HG03066 (cell line): Measurements from ENCODE around the gene HNRNPUL1.
"Not testable (repeated sequence)": the region's sequence is repeated elsewhere in the genome, so short reads cannot be mapped to it uniquely, and the experiment has no call there.

Experiments
- ATAC-seq: cut with Tn5 transposase; IDR thresholded peaks from one replicate; pipeline ENCODE4 v1.9.1; 2021; ENCODE audit warnings: low read depth; ENCODE audit not compliant: unreplicated experiment

Gene HNRNPUL1

GRCh38 chr19:41273076-41273475 is 8.9 kb downstream of the HNRNPUL1 start:
- ATAC-seq: no peak

DNA sequence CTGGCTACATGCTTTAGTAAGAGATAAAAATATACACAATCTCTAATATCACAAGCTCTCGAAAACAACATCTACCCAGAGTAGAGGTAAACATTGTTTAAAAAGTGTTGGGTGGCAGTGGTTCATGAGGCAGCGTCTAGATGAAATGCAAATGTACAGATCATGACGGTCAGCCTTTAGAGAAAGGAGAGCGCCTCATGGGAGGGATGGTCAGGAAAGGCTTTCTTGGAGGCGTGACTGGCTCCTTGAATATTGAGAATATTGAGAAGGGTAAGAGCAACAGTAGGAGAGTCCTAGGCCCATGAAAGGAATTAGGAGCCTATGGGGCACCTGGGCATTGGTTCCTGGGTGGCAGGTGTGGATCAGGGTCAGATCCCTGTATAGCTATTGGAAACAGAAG is 10.6 kb downstream of the HNRNPUL1 start:
- no peak for ATAC-seq

- ATAC-seq: no peak
These were observed 12.1 kb downstream of the HNRNPUL1 start for GRCh38 chr19:41276231-41276630.

DNA sequence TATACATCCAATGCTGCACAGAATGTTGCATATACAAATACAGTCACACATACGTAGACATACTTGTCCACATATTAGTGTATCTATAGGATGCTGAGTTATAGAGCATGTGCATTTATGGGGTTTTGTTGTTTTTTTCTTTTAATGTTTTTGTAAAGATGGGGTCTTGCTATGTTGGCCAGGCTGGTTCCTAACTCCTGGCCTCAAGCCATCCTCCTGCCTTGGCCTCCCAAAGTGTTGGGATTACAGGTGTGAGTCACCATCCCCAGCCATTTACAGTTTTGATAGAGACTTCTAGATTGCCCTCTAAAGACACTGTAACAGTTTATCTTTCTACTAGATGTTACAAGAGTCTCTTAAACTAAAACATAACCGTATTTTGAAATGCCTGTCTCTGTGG is 14.3 kb downstream of the HNRNPUL1 start:
- no peak for ATAC-seq

- no peak for ATAC-seq
These were observed 24.7 kb downstream of the HNRNPUL1 start for GRCh38 chr19:41288673-41289530.

DNA sequence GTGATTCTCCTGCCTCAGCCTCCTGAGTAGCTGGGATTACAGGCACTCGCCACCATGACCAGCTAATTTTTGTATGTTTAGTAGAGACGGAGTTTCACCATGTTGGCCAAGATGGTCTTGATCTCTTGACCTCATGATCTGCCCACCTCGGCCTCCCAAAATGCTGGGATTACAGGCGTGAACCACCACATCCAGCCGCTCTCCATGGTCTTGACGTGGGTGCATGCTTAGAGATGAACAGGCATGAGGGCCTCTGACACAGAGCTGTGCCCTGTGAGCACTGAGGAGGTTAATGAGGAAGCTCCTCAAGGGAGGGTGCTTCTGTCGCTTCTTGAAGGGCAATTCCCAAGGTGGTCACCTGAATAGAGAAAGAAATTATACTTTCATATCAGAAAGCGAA is 25.6 kb downstream of the HNRNPUL1 start:
- ATAC-seq: not testable (repeated sequence)

- ATAC-seq: no peak
These were observed 30.2 kb downstream of the HNRNPUL1 start for GRCh38 chr19:41294393-41294792.

DNA sequence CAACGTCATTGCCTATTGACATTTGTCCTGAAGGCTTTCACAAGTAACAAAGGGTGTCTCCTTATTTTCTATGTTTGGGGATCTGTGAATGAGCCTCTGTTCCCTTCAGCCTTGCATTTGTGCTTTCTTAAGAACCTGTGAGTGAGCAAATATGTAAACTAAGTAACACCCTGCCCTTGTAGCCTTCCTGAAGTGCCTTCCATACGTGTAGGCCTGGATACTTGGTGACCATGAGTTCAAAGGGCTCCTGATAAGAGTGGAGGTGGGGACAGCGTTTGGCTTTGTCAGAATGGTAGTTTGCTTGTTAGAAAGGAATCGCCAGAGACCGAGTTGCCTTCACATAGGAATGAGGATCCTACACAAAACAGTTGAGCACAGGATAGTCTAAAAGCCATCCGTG is 31.3 kb downstream of the HNRNPUL1 start:
- no peak for ATAC-seq

DNA sequence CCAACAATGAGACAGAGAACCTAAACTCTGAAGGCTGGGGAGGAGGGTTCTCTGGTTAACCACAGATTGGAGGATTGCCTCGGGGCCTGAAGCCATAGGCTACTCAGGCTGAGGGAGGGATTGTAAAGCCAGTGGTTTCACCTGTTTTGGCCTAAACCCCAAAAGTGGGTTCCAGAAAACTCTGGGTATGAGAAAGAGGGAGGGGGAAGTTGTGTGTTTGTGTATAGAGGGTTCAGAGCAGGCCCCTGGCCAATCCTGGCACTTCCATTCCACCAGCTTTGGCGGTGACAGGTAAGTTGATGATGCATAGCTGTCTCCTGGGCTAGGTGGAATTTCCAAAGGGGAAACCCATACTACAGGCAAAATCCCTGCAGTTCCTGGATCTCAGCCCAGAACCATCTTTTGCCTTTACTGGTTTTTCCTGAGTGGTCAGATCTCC is 32.3 kb downstream of the HNRNPUL1 start:
- no peak for ATAC-seq

- peak; percentile 87 for ATAC-seq
These were observed 33.6 kb downstream of the HNRNPUL1 start for GRCh38 chr19:41297628-41298347.

GRCh38 chr19:41298348-41298964 is 34.3 kb downstream of the HNRNPUL1 start:
- no peak for ATAC-seq

- no peak for ATAC-seq
These were observed 35.0 kb downstream of the HNRNPUL1 start for GRCh38 chr19:41299046-41299754.

DNA sequence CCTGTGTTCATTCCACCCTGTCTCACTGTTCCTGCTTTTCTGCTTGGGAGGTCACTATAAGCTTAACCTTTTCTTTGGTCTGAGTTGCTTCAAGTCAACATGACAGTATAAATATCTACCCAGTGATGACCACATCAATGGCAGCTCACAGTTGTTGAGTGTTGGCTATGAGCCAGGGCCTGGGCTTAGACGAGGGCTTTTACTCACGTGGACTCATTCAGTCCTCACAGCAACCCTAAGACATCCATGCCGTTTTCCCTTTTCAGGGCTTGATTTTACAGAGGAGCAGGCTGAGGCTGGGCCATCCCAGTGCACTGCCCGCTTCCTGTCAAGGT is 35.5 kb downstream of the HNRNPUL1 start:
- ATAC-seq: no peak

- no peak for ATAC-seq
These were observed 36.4 kb downstream of the HNRNPUL1 start for GRCh38 chr19:41300555-41300954.

- ATAC-seq: peak; percentile 39
These were observed 38.6 kb downstream of the HNRNPUL1 start for GRCh38 chr19:41302624-41303351.

GRCh38 chr19:41303954-41304353 is 39.8 kb downstream of the HNRNPUL1 start:
- ATAC-seq: no peak

GRCh38 chr19:41304706-41305483 is 40.7 kb downstream of the HNRNPUL1 start:
- ATAC-seq: no peak

DNA sequence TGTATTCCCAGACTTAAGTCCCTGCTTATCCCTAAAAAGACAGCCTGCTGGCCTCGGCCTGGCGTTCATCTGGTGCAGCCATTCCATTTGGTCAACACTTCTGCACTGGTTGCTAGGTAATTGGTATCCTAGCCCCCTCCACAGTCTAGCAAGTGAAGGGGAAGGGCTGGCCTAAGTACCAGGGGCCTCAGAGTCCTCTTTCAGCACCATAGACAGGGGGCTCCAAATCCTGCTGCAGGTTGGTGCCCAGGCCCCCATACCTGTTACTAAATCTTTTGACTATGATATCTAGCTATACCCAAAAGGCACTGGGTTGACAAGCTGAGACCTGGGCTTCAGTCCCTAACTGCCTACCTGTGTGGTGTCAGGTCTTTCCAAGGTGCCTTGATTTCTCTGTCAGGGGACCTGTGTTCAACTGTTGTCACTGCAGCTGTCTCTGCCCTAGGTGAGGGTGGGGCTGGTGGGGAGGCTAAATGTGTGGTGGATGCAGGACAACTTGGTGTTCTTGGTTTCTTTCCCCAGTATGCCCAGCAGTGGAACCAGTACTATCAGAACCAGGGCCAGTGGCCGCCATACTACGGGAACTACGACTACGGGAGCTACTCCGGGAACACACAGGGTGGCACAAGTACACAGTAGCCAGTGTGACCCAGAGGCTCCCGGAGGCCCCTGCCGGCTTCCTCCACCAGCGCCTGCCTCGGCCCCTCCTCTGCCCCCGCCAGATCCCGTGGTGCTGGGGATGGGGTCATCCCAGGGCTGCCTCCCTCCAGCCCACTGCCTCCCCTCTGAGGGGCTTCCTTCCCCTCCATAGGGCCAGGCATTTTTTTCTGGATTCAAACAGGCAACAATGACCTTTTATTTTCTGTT is 42.0 kb downstream of the HNRNPUL1 start:
- no peak for ATAC-seq
